Activated CD8-positive, alpha-beta T cell treated with anti-CD3 and anti-CD28 coated beads, Interleukin-2, amount 10 ng/mL, durations not matched to agents 7 days and 5 days (primary cell): ENCODE data around the gene UBE2G1. TPM values are rescaled to one million over a fixed set of nuclear protein-coding genes. Genes with fewer than 3 reads are reported as not detected.
A peak's percentile ranks its signal among the peaks of the same experiment; 100 is the strongest.

Experiments used
- ATAC-seq: fragments of 150-1000 bp; cut with Tn5 transposase; one replicate; pipeline ENCODE4 v1.10.0; 2021; ENCODE audit warnings: moderate library complexity
- CTCF ChIA-PET: fragments of 350-600 bp; sonication (Branson Sonifier 250); formaldehyde crosslinking; loops from one replicate; lab custom pipeline; 2021; ENCODE audit warnings: antibody characterized with exemption; lab: Charles Lee
- POLR2A ChIA-PET: fragments of 350-600 bp; sonication (Branson Sonifier 250); formaldehyde crosslinking; loops from one replicate; lab custom pipeline; 2021; ENCODE audit warnings: antibody characterized with exemption; lab: Charles Lee
- DNase-seq: peaks from one replicate; pipeline ENCODE4 v3.0.0-alpha.2; 2020
- H3K27ac Mint-ChIP-seq: one replicate; pipeline ENCODE4 v1.8.0; 2021; ENCODE audit warnings: mild to moderate bottlenecking, mixed read lengths
- H3K27me3 Mint-ChIP-seq: one replicate; pipeline ENCODE4 v1.8.0; 2021; ENCODE audit warnings: low read depth, mixed read lengths
- H3K36me3 Mint-ChIP-seq: one replicate; pipeline ENCODE4 v1.8.0; 2021; ENCODE audit warnings: low read depth, mixed read lengths
- H3K4me1 Mint-ChIP-seq: one replicate; pipeline ENCODE4 v1.8.0; 2021; ENCODE audit warnings: low read depth, mixed read lengths
- H3K4me3 Mint-ChIP-seq: one replicate; pipeline ENCODE4 v1.8.0; 2021; ENCODE audit warnings: mild to moderate bottlenecking, mixed read lengths
- H3K9me3 Mint-ChIP-seq: one replicate; pipeline ENCODE4 v1.8.0; 2022; ENCODE audit warnings: mixed read lengths; ENCODE audit not compliant: insufficient read depth
- total RNA-seq, 2 experiments: library from RNA; stranded (reverse); gene quantifications; one replicate each; pipeline ENCODE4 v1.2.3, GENCODE V29; 2021

UBE2G1 gene
- total RNA-seq, 2 experiments from 2014 or later: 69.1 TPM

- CTCF ChIA-PET: no interaction called here
- Mint-ChIP-seq H3K36me3 (peaks cover 8% of the 10 kb centered on the region), H3K4me1 (peaks cover 22% of the 10 kb centered on the region), H3K4me3 (no peak overlapping the region), H3K27ac (no peak overlapping the region), H3K9me3 (no peaks in the 10 kb centered on the region), H3K27me3 (no peaks in the 10 kb centered on the region)
- no peak for DNase-seq
- POLR2A ChIA-PET: no interaction called here
- no peak for ATAC-seq
These were observed 49.8 kb downstream of the UBE2G1 start for GRCh38 chr17:4316648-4317047.

GRCh38 chr17:4314618-4315017 lies 51.9 kb downstream of the UBE2G1 start:
- H3K4me3 Mint-ChIP-seq: no peak overlapping the region
- no peaks in the 10 kb centered on the region for H3K9me3 Mint-ChIP-seq
- peaks cover 28% of the 10 kb centered on the region for H3K4me1 Mint-ChIP-seq
- peaks cover 8% of the 10 kb centered on the region for H3K36me3 Mint-ChIP-seq
- DNase-seq (no peak), ATAC-seq (no peak)
- ChIA-PET POLR2A (no interaction called here), CTCF (no interaction called here)
- no peaks in the 10 kb centered on the region for H3K27me3 Mint-ChIP-seq
- no peak overlapping the region for H3K27ac Mint-ChIP-seq

GRCh38 chr17:4314179-4314578 lies 52.3 kb downstream of the UBE2G1 start:
- ChIA-PET POLR2A (no interaction called here), CTCF (no interaction called here)
- Mint-ChIP-seq H3K27ac (no peak overlapping the region), H3K9me3 (no peaks in the 10 kb centered on the region), H3K36me3 (peaks cover 8% of the 10 kb centered on the region), H3K4me3 (no peak overlapping the region), H3K27me3 (no peaks in the 10 kb centered on the region), H3K4me1 (peaks cover 28% of the 10 kb centered on the region)
- ATAC-seq (no peak), DNase-seq (no peak)

GRCh38 chr17:4313221-4314114 lies 53.0 kb downstream of the UBE2G1 start:
- ChIA-PET CTCF (no interaction called here), POLR2A (no interaction called here)
- no peaks in the 10 kb centered on the region for H3K27me3 Mint-ChIP-seq
- peaks cover 8% of the 10 kb centered on the region for H3K36me3 Mint-ChIP-seq
- H3K27ac Mint-ChIP-seq: no peak overlapping the region
- peaks cover 34% of the 10 kb centered on the region for H3K4me1 Mint-ChIP-seq
- H3K9me3 Mint-ChIP-seq: no peaks in the 10 kb centered on the region
- ATAC-seq (no peak), DNase-seq (no peak)
- H3K4me3 Mint-ChIP-seq: no peak overlapping the region

- Mint-ChIP-seq H3K4me3 (no peak overlapping the region), H3K9me3 (no peaks in the 10 kb centered on the region), H3K27me3 (no peaks in the 10 kb centered on the region), H3K36me3 (peaks cover 4% of the 10 kb centered on the region), H3K4me1 (peaks cover 31% of the 10 kb centered on the region), H3K27ac (no peak overlapping the region)
- no peak for ATAC-seq
- ChIA-PET POLR2A (no interaction called here), CTCF (no interaction called here)
- no peak for DNase-seq
These were observed 56.0 kb downstream of the UBE2G1 start for GRCh38 chr17:4310354-4311060.

GRCh38 chr17:4309897-4310296 lies 56.6 kb downstream of the UBE2G1 start:
- DNase-seq (no peak), ATAC-seq (no peak)
- CTCF ChIA-PET: interaction anchor here (0.8 kb wide), 1 partner anchor 110 kb away, joined by 3 read pairs; no protein-coding TSS in a partner anchor
- Mint-ChIP-seq H3K27ac (no peak overlapping the region), H3K27me3 (no peaks in the 10 kb centered on the region), H3K9me3 (no peaks in the 10 kb centered on the region), H3K4me3 (no peak overlapping the region), H3K36me3 (peaks cover 4% of the 10 kb centered on the region), H3K4me1 (peaks cover 30% of the 10 kb centered on the region)
- POLR2A ChIA-PET: no interaction called here

GRCh38 chr17:4307179-4307930 lies 59.1 kb downstream of the UBE2G1 start:
- Mint-ChIP-seq H3K4me3 (no peak overlapping the region), H3K9me3 (no peaks in the 10 kb centered on the region), H3K27ac (peak overlapping the region; percentile 10), H3K27me3 (no peaks in the 10 kb centered on the region), H3K36me3 (peaks cover 5% of the 10 kb centered on the region), H3K4me1 (peaks cover 16% of the 10 kb centered on the region)
- ChIA-PET CTCF (interaction anchor here (0.7 to 1.4 kb wide), 2 partner anchors 9 to 91 kb away, joined by 3 to 4 read pairs; no protein-coding TSS in a partner anchor), POLR2A (no interaction called here)
- ATAC-seq (no peak), DNase-seq (no peak)

GRCh38 chr17:4305224-4305623 lies 61.3 kb downstream of the UBE2G1 start:
- DNase-seq (no peak), ATAC-seq (no peak)
- CTCF ChIA-PET: interaction anchor here (1.4 to 4.2 kb wide), 3 partner anchors 90 to 129 kb away, joined by 3 to 35 read pairs (median 3); no protein-coding TSS in a partner anchor
- no peaks in the 10 kb centered on the region for H3K9me3 Mint-ChIP-seq
- H3K4me1 Mint-ChIP-seq: peaks cover 15% of the 10 kb centered on the region
- H3K27ac Mint-ChIP-seq: no peak overlapping the region
- H3K4me3 Mint-ChIP-seq: no peak overlapping the region
- POLR2A ChIA-PET: no interaction called here
- H3K36me3 Mint-ChIP-seq: peaks cover 13% of the 10 kb centered on the region
- no peaks in the 10 kb centered on the region for H3K27me3 Mint-ChIP-seq

GRCh38 chr17:4304417-4305027 lies 62.0 kb downstream of the UBE2G1 start:
- CTCF ChIA-PET: interaction anchor here (1.0 to 4.2 kb wide), 8 partner anchors 12 to 104 kb away, joined by 3 to 35 read pairs (median 3); no protein-coding TSS in a partner anchor
- peak; percentile 73 for DNase-seq
- POLR2A ChIA-PET: no interaction called here

GRCh38 chr17:4301066-4301465 lies 65.4 kb downstream of the UBE2G1 start:
- ChIA-PET CTCF (interaction anchor here (1.3 kb wide), 1 partner anchor 86 kb away, joined by 6 read pairs; no protein-coding TSS in a partner anchor), POLR2A (no interaction called here)
- Mint-ChIP-seq H3K36me3 (peaks cover 18% of the 10 kb centered on the region), H3K27ac (no peak overlapping the region), H3K9me3 (no peaks in the 10 kb centered on the region), H3K4me1 (no peaks in the 10 kb centered on the region), H3K27me3 (no peaks in the 10 kb centered on the region), H3K4me3 (no peak overlapping the region)
- ATAC-seq (no peak), DNase-seq (no peak)

More at GRCh38 chr17:4304417-4305027, 62.0 kb downstream of the UBE2G1 start:
- H3K9me3 Mint-ChIP-seq: no peaks in the 10 kb centered on the region
- no peaks in the 10 kb centered on the region for H3K27me3 Mint-ChIP-seq
- H3K36me3 Mint-ChIP-seq: peaks cover 13% of the 10 kb centered on the region
- peak; percentile 76 for ATAC-seq
- no peak overlapping the region for H3K27ac Mint-ChIP-seq
- no peak overlapping the region for H3K4me3 Mint-ChIP-seq
- H3K4me1 Mint-ChIP-seq: peaks cover 9% of the 10 kb centered on the region

- Mint-ChIP-seq H3K4me1 (no peaks in the 10 kb centered on the region), H3K27ac (no peak overlapping the region), H3K9me3 (no peaks in the 10 kb centered on the region), H3K27me3 (no peaks in the 10 kb centered on the region), H3K4me3 (no peak overlapping the region), H3K36me3 (peaks cover 26% of the 10 kb centered on the region)
- ChIA-PET POLR2A (no interaction called here), CTCF (interaction anchor here (0.9 to 1.1 kb wide), 3 partner anchors 9 to 67 kb away, joined by 3 to 4 read pairs (median 3); no protein-coding TSS in a partner anchor)
- ATAC-seq: no peak
- DNase-seq: no peak
These were observed 69.1 kb downstream of the UBE2G1 start for GRCh38 chr17:4297351-4297750.
